WTC11 (cell line): ENCODE measurements around the gene OST4.

Source experiments
- CTCF ChIP-seq: fragments of 200-600 bp; IDR thresholded peaks from 2 replicates; pipeline ENCODE4 v1.8.0; 2022; ENCODE audit warnings: antibody characterized with exemption
- NFATC4 ChIP-seq: fragments of 250-450 bp; sonication (Bioruptor Pico); IDR thresholded peaks from 2 replicates; pipeline ENCODE4 v1.9.0; 2021; ENCODE audit warnings: mild to moderate bottlenecking
- TCF7 ChIP-seq: sonication (generic); formaldehyde crosslinking; IDR thresholded peaks from 2 replicates; pipeline ENCODE4 v1.8.0; 2022; ENCODE audit warnings: mild to moderate bottlenecking, low read depth, missing genetic modification reagents, moderate library complexity

GRCh38 chr2:27023740-27024139 lies 47.7 kb downstream of the OST4 start:
- TF ChIP-seq NFATC4 (CRISPR knock-in tag) (no peak), TCF7 (CRISPR knock-in tag) (no peak), CTCF (no peak)
